HG02571 (cell line): ENCODE results near the gene ING3.
"Not testable (repeated sequence)": the region's sequence is repeated elsewhere in the genome, so short reads cannot be mapped to it uniquely, and the experiment has no call there.

ENCODE experiments used
- ATAC-seq: cut with Tn5 transposase; IDR thresholded peaks from one replicate; pipeline ENCODE4 v1.9.1; 2021; ENCODE audit warnings: mild to moderate bottlenecking, moderate library complexity; ENCODE audit not compliant: unreplicated experiment

The ING3 gene

DNA sequence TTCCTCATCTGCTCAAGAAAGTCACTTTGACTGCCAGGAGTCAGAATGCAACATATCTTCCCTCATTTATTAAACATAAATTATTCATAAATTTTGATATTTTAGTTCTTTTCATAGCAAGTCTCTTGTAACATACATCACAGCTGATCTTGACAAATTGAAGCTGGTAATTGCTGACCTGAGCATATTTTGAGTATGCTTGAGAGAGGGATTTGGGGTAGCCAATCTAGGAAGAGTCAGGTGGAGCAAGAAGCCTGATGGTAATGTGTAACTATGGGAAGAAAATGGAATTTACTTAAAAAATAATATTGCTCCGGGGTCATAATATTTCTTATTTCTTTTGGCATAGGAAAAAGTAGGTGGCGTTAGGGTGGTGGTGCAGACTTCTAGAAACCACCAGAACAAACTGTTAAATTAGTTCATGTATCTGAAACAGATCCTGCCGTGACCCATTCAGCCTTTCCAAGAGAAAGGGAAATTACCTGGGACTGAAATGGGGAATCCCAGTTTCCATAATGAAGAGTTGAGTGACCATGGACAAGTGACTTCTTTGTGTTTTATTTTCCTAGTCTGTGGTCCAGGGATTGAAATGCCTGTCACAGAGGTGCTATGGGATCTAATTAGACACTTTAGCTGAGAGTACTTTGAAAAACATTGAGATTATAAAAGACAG is 50.8 kb downstream of the ING3 start:
- no peak for ATAC-seq

DNA sequence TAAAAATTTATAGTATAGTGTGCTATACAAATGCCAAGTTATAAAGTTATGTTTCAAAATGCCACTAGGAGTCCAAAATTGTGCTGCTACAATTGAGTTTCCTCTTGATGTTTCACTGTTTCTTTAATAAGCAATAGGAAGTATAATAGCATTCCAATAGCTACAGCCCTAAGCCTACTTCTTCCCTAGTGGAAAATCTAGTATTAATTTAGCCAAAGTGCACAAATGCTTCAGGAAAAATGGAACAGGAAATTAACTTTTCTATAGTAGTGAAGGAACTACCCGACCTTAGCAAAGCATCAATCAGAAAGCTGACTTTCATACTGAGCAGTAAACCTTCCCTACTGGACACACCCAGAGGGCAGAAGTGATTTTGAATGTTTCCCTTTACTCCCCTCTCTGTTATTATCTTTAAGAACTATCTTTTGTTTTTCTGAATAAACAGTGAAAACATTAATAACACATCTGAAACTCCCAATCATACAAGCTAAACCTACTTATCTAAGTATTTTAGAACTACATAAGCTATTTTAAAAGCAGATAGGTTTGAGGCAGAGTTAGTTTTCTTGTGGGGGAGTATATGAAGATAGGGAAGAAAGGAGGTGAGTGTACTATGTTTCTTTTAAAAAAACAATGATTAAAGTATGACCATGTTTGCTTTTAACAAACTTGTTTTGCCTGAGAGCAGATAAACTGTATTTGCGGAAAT is 51.6 kb downstream of the ING3 start:
- no peak for ATAC-seq

DNA sequence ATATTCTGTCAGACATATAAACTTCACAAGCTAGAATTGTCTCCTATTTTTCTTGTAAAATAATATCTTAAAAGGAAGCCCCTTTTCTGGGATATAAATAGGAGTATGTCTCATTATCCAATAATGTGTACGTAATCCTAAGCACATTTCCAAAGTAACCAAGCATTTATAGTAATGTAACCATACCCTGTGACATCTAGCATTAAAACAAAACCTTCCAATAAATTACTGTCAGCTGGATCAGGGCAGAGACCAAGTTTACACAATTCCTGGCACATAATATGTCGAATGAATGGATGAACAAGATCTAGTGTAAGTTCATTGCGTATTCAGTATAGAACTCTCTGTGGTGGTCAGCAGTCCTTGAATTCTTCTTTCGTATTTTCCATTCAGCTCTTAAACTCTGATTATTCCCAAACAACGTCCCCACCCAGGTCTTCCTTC is 52.2 kb downstream of the ING3 start:
- ATAC-seq = no peak

DNA sequence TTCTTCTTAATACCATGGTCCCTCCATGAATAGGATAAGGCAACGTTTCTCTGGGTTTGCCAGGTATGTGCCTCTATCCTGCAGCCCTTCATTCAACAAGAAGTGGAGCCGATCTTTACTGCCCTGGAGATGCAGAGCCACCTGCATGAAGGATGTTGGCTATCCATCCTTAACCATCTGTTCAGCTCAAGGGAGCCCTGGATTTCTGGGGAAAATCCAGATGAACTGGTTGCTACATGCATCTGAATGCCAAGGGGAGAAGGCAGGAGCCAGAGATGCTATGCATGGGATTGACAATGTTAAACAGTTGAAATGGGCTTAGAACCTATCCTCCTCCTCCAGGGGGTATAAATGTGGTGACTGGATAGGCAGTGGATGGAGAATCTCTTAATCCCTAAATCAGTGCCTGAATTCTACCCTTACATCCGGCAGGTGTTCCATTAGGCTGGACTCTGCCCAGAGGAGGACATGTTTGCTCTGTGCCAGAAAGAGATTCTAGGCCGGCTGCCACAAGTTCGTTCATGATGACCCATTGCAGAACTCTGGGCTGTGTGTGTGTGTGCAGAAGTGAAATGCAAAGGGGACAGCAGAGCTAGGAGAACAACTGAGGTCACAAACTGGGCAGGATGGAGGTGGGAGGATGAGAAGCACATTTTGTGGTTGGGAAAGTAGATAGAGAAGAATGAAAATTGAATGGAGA is 53.6 kb downstream of the ING3 start:
- ATAC-seq = no peak

DNA sequence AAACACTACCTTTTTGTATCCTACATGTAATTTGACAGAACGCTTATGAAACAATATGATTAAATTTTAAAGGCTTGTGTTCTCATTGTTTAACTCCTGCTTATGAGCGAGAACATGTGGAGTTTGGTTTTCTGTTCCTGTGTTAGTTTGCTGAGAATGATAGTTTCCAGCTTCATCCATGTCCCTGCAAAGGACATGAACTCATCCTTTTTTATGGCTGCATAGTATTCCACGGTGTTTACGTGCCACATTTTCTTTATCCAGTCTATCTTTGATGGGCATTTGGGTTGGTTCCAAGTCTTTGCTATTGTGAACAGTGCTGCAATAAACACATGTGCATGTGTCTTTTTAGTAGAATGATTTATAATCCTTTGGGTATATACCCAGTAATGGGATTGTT is 54.5 kb downstream of the ING3 start:
- ATAC-seq = not testable (repeated sequence)

DNA sequence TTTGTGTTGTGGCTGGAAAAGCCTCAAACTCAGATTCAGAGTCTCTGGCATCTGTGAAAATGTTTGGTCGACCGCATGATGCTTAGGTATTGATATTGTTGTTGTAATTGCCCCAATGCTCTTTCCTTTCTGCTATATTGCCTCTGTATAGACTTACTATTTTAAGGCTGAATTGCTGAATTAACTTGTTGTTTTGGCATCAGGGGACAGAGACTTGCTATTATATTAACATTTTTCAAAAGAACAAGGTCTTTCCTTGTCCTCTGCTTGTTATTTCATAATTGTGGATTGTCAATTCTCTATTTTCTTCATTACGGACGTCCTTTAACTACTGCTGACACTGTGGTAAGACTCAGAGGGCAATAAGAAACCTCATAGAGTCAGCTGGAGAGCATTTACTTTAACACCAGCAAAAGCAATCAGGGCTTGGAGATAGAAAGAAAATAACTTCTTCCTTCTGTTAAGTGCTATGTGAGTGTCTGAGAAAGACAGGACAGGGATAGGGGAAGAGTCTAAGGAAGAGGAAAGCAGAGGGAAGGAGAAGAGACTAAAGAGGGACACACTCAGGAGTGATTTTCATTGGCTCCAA is 55.5 kb downstream of the ING3 start:
- no peak for ATAC-seq

DNA sequence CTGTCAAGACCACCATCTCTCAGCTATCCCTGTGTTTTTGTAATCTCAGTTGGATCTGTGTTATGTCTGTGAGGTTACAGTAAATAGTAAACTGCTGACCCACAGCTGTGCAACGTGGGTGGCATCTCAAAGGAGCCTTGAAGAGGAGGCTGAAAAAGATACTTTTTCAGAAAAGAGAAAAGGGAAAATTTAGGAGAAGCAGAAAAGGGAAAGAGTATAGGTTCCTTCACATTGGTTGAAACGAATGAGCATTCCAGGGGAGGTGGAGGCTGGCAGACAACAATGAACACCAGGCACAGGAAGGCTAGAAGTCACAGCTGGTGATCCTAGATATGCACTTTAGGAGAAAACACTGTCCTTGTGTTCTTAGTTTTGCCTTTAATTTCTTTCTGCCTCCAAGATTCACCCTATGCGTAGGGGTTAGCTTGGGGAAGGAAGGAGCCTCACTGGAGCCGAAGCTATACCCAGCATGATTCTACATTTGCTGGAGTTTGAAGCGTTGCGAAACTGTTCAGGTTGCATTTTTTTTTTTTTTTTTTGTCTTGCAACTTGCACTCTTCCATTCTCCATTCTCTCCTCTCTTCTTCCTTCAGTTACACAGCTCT is 56.2 kb downstream of the ING3 start:
- ATAC-seq = no peak

DNA sequence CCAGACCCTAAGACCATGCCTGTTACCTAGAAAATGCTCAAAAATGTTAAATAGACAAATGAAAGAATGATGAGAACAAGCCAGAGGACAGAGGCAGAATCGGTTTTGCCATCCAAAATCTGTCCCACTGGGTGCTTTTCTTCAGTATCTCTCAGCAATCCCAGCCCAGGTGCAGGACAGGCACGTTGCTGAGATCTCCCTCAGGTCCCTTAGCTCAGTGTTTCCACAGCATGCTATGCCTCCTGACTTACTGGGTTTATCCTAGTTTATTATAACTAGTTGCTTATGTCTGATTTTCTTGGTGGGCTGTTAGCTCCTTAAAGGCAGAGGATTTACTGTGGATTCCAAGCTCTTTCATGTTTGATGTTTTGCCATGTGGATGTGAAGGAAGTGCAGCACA is 58.2 kb downstream of the ING3 start:
- no peak for ATAC-seq

DNA sequence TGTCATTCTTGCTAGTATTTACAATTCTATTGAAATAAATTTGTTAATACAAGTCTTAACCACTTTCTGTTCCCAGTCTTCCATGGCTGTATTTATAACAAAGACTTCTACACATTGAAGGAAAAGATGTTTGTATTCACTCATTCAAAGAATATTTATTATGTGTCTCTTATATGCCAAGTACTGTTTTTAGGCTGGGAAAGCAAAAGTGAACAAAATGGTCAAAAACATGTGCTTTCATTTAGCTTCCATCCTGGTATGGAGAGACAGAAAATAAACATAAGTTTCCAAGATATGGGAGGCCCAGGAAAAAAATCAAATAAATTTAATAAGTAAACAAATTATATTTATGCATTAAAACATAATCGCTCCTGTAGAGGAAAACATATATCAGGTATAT is 60.8 kb downstream of the ING3 start:
- ATAC-seq = no peak

DNA sequence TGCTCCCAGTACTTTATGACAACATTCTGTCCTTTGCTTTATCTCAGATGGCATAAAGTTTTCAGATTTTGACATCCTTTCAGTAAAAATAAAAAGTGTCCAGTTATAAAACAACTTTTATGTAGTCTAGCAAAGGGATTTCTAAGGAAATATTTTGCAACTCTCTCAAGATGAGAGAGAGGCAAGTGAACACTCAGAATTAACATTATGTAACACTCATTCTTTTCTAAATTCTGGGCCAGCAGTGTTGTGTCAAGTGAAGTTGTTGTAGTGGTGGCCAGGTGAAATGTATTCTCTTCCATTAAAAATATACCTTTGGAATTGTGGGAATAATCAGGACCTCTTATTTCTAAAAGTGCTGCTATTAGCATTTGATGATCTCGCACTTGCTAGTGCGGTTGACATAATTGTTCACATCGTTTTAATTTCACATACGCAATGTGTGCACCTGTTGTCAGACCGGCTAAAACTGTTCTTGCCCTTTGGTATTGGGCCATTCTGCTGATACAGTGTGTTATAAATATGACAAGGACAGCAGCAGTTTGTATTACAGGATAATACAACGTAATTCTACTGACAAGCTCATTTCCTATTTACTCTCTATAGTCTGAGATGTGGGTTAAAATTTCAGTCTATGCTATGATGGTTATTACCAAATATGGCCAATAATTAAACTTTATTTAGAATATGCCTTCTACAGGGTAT is 61.7 kb downstream of the ING3 start:
- ATAC-seq = no peak

DNA sequence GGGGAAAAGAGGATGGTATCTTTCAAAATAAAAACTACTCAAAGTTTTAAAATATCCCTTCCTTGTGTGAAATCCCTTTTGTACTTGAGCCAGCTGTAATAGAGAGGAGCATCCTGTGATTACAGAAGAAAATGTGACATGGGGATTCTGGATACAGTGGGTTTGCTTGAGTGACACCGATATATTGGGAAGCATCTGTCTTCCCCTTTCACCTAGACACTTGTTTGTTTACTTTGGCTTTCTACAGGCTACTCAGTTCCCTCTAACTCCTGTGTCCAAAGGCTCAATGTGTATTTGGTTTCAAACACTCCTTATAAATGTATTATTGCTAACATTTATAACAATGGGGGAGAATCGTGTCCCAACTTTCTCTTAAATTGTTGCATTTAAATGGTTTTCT is 62.3 kb downstream of the ING3 start:
- no peak for ATAC-seq

DNA sequence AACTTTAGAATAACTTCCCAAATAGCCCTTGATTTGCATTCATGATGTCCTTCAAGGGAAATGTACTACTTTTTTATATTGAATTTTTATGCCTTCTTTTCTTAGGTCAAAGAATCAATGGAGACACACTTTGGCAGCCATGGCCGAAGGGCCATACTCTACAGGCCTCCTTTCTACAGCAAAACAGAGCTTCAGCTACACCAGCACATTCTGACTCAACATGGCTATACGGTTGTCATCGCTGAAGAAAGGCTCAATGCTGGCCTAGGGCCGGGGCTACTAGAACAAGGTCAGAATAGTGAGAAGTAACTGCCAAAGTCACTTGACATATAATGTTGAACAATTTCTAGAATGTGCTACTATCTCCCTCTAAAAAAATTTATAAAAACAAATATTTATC is 65.0 kb downstream of the ING3 start:
- no peak for ATAC-seq

DNA sequence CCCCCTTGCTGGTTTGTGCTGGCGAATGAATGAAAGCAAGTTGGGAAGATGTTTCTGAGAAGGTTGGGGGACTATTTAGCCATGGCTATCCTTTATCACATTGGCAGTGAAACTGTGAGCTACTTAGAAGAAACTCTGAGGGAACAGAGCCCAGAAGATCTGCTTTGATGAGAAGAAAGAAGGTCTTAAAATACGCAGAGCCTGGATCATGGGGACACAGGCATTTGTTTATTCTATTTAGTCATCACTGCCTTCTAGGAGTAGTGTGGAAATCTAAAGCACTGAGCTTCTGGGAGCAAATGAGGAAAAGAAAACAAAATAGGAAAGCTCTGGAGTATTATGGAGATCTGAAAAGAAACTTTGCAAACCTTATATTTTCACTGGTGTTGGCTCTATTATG is 66.4 kb downstream of the ING3 start:
- ATAC-seq = no peak

DNA sequence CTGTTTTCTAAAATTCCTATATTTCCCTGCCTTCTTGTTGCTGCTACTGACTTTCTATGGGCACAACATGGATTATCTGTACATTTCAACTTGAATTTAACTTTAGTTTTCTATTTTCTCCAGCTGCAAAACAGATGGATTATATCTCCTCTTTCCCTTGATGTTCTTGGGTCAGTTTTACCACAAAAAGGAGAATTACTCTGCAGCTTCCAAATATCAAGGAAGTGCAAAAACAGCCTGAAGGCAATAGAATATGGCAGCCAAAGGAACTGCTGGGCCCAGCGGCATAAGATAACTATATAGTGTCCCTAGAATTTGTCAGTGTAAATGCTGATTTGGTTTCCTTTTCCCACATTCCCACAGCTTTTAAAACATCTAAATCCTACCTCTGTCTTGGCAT is 67.0 kb downstream of the ING3 start:
- ATAC-seq = no peak

DNA sequence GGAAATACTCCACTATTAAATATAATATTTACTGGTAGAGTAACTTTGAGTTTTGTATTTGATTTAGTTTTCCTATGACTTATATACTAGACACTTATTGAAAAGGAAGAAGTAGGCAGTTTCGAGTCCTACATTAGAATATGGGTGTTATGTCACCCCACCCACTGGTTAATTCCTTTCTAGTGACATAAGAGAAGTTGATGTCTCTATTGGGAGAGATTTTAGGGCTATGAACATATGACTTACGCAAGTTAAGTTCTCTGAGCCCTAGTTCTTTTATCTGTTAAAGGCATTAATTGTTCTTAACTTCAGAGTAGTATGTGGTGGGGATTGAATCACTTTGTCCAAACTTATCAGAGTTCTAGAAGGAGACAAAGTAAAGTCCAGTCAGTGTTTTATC is 68.4 kb downstream of the ING3 start:
- ATAC-seq = no peak

DNA sequence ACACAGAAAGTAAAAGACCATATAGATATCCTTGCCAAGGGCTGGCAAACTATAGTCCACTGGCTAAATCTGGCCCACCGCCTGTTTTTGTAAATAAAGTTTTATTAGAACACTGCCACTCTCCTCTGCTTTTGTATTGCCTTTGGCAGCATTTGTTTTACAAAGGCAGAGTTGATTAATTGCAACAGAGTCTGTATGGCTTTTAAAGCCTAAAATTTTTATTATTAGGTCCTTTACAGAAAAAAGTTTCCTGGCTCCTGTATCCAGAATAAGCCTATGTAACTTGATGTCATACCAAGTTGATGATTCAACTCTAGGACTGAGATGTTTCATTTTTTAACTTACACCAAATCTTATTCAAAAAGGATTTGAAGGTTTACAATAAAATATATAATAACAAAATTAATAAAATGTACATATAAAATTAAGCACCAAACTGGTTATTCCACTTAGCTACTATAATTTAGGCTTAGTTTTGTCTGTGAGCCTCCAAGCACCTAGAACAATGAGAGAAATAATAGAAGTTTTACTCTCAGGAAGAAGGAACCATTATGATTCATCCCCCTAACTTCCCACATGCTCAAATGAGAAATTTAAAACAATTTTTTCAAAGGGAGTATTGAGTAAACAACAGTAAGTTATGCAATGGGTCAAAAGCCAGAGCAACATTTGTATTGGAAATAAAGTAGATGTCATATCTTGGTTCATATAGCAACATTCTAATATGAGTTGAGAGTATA is 69.8 kb downstream of the ING3 start:
- no peak for ATAC-seq

DNA sequence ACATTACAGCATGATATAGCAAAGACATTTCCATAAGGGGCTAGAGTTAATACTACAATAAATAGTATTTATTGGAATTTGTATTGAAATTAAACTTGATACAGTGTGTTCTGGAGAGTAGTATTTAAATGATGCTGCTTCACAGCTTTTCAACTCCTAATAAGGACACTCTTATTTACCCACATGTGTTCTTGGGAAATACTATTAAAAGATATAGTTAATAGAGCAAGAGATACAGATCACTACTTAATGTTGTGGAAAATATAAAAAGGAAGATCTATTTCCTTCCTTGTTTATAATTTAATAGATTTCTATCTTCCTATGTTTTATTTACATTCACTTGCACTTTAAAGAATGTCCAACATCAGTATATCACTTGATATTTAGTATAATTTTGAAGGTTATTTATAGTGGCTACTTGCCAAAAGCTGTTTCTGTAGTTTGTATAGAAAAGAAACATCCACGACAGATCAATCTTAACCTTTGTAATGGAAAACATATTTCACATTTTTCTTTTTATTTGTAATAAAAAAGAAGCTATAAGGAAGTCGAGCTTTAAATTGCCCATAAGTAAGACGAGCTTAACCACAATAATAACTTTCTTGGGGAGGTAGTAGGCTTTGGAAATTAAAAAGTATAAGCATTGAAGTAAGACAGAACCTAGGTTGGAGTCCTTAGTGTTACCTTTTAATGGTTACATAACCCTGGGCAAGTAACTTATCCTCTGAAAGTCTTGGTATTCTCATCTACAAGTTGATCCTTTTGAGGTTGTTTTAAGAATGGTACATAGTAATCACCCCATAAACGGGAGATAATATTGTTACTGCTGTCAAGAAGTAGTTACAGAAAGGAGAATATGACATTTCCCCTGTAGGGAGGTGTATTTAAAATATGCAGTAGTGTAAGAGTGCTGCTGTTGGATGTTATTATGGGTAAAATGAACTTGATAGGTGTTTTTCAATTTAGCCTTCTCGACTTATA is 70.7 kb downstream of the ING3 start:
- no peak for ATAC-seq

DNA sequence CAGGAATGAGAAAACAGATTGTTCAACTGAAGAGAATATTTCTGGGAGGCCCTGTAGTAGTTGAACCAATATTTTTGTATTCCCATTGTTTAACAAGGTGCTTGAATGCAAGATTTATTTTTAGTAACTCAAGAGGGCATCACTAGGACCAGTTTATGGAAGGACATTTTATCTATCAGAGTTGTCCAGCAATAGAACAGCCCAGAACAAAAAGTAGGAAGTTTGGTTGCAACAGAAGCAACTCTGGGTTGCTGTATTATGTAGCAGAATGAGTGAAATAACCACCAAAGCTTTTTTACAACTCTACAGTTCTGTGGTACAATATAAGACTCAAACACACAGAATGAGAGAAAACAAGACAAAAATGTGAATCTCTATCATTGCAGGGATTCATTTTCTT is 72.6 kb downstream of the ING3 start:
- no peak for ATAC-seq
